ENCODE results near the gene RASSF5.
"Not testable (repeated sequence)": the region's sequence is repeated elsewhere in the genome, so short reads cannot be mapped to it uniquely, and the experiment has no call there.

RASSF5 gene

DNA sequence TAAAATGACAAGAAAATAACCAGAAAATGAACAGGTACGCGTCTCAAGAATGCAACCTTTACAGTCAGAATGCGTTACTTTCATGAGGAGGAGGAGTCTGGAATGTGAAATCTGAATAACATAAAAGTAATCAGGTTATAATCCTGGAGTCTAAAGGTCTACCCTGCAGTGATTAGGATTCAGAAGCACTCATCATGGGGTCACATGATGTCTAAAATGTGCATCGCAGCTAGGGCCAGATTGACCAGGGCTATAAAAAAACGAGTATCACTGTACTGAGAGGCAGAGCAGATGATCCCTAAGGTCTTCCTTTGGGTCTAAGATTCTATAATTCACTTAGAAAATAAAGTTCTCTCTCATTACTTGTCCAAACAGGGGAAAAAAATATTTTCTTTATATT, 97.5 kb downstream of the RASSF5 start:
- H3K9me3 Mint-ChIP-seq = no peaks in the 10 kb centered on the region
- H3K36me3 Mint-ChIP-seq = peaks cover 37 to 50% of the 10 kb centered on the region in 2 donors
- H3K27ac Mint-ChIP-seq = no peak overlapping the region
- DNase-seq (no peak), ATAC-seq (replicated peaks) (no peak)
- H3K4me3 Mint-ChIP-seq = no peak overlapping the region
- no peaks in the 10 kb centered on the region for H3K27me3 Mint-ChIP-seq
- H3K4me1 Mint-ChIP-seq = peaks cover 21 to 36% of the 10 kb centered on the region in 2 donors

DNA sequence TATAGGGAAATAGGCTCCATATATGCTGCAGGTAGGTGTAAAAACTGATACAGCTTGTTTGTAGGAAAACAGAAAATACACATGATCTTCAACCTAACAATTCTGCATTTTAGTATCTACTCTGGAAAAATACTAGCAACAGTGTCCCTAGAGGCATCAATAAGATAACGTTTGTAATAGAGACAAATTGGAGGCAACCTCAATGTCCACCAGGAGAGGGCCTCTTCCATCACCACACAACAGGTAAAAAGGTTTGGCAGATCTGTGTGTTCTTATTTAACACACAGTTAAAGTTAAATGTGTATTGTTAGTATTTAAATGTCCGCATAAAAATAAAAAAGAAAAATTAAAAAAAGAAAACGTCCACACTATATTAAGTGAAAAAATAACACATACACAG, 99.5 kb downstream of the RASSF5 start:
- Mint-ChIP-seq H3K9me3 (no peaks in the 10 kb centered on the region), H3K4me3 (no peak overlapping the region), H3K27ac (no peak overlapping the region), H3K36me3 (peaks cover 38 to 49% of the 10 kb centered on the region in 2 donors), H3K4me1 (peaks cover 31 to 53% of the 10 kb centered on the region in 2 donors), H3K27me3 (no peaks in the 10 kb centered on the region)
- DNase-seq = no peak
- ATAC-seq (replicated peaks) = no peak

DNA sequence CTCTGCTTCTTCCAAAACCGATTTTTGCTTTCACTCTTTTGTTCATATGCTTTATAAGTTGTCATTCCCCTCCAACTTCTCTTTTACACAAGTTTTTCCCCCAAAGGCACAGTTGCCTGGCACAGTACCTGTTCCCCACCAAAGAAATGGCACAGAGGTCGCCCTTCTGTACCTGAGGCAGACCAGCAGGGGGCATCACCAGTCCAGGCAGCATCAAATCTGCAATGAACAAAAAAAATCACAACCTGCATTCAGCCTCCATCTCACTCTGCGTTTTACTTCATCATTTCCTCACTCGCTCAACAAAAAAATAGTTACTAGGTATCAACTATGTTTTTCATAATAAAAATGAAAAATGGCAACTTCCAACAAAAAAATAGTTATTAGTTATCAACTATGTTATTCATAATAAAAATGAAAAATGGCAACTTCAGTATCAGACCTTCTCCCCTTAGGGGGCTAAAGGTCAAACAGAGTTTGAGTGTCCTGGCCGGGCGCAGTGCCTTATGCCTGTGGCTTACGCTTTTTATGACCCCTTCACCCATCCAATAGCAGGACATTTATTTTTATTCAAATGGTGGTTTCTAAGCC, 100.9 kb downstream of the RASSF5 start:
- H3K27me3 Mint-ChIP-seq = no peaks in the 10 kb centered on the region
- no peak for DNase-seq
- peaks cover 34 to 55% of the 10 kb centered on the region in 2 donors for H3K4me1 Mint-ChIP-seq
- no peaks in the 10 kb centered on the region for H3K9me3 Mint-ChIP-seq
- peaks cover 28 to 40% of the 10 kb centered on the region in 2 donors for H3K36me3 Mint-ChIP-seq
- H3K27ac Mint-ChIP-seq = peak overlapping the region; percentile 94
- ATAC-seq (replicated peaks) = no peak
- peak overlapping the region; percentile 5 to 70 for H3K4me3 Mint-ChIP-seq

DNA sequence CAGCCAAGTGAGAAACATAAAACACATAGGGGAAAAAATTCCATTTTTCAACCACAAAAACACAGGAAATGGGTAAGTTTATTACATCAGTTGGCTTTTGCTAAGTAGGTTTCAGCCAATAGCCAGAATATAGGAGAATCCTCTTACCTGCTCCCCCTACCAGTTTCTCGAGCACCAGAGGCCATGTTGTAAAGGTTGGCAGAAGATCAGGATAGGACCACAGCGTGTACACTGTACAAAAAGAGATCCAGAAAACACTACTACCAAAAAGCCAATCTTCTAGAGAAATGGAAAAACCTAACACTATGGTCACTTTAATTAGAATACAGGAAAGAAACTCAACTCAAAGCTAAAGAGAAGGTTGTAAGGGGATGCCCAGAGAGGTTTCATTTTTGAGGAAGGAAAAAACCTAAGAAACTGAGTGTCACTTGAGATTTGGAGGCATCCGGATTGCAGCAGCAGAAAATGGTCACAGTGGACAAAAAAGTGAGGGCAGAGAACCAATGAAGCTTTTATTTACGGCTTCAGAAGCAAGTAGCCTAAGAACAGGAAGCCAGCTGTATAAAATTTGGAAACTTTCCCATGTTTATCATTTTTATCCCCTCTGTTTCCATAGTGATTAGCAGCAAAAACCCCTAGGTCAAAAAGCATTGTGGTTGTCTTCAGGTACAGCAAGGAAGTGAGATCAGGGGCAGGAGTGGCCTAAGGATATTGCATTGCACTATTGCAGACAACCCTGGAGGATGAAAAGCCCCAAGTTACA, 102.1 kb downstream of the RASSF5 start:
- Mint-ChIP-seq H3K4me3 (peak overlapping the region; percentile 61 to 68), H3K27ac (peak overlapping the region; percentile 94), H3K36me3 (peaks cover 24 to 35% of the 10 kb centered on the region in 2 donors), H3K27me3 (no peaks in the 10 kb centered on the region), H3K9me3 (no peaks in the 10 kb centered on the region), H3K4me1 (peaks cover 34 to 55% of the 10 kb centered on the region in 2 donors)
- peak; percentile 62 to 67 for ATAC-seq (replicated peaks)
- peak; percentile 53 for DNase-seq

DNA sequence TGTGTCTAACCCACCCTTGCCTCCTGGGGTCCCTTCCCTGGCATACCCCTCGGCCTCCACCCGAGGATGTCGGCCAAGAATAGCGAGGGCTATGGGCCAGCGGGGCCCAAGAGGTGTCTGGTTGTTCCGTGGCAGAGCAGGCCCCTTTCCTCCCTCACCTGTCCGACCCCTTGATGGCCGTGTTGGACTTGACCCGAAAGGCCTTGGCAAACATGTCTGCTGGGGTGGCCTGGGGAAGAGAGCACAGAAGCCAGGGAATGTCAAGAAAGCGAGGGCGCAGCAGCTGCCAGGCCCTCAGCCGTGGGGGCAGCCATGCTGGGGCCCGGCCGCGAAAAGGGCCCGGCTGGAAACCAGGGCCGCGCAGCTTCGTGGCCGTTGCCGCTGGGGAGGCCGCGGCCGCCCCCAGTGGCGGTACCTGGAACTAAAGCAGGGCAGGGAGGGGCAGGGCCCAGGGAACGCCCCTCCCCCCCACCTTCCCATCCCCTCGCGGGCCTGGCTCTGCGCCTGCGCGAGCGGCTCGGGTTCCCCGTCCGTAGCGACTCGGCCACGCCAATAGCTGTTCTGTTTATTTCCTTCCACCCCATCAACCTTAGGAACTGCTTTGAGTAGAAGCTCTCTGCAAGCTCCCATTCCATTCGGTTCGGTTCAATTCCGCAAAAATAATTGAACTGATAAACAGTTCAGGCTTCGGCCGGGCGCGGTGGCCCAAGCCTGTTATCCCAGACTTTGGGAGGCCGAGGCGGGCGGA, 105.0 kb downstream of the RASSF5 start, which contains the start of gene EIF2D:
Gene EIF2D, minus strand, starts transcription at position 337 of the 748 bp plus-strand sequence. Its CDS starts 123 bp downstream, at position 214.
- Mint-ChIP-seq H3K4me1 (peaks cover 28 to 45% of the 10 kb centered on the region in 2 donors), H3K27me3 (no peaks in the 10 kb centered on the region), H3K9me3 (no peaks in the 10 kb centered on the region), H3K36me3 (peaks cover 16 to 23% of the 10 kb centered on the region in 2 donors), H3K4me3 (peak within 1 kb of the TSS; percentile 98), H3K27ac (peak within 1 kb of the TSS; percentile 98)
- DNase-seq (peak; percentile 92), ATAC-seq (replicated peaks) (peak; percentile 77 to 87)

DNA sequence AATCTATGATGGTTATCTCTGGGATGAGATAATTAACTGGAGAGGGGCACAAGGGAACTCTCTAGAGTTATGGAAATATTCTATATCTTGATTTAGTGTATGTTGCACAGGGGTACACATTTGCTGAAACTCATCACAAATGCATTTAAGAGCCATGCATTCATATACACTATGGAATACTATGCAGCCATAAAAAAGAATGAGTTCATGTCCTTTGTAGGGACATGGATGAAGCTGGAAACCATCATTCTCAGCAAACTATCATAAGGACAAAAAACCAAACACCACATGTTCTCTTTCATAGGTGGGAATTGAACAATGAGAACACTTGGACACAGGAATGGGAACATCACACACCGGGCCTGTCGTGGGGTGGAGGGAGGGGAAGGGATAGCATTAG, 119.1 kb downstream of the RASSF5 start:
- H3K9me3 Mint-ChIP-seq; H3K4me3 Mint-ChIP-seq; H3K4me1 Mint-ChIP-seq; ATAC-seq (replicated peaks); H3K27me3 Mint-ChIP-seq; DNase-seq; H3K27ac Mint-ChIP-seq; H3K36me3 Mint-ChIP-seq: not testable (repeated sequence)

DNA sequence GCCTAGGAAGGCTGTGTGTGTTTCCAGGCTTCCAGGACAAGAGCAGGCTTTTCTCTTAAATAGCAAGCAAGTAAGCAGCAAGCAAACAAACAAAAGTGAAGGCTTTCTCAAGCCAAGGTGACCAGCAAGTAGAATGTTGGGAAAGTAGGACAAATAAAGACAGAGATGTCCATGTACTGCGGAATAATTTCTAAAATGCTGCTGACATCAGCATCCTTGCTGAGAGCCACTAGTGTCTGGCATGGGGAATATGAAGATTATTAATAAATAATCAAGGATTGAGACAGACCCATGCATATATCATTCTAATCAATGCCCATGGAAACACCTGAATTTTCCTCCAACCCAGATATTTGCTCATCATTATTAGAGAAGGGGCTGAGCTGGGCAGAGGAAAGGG, 121.6 kb downstream of the RASSF5 start:
- H3K36me3 Mint-ChIP-seq = no peaks in the 10 kb centered on the region
- no peak overlapping the region for H3K4me3 Mint-ChIP-seq
- ATAC-seq (replicated peaks) (no peak), DNase-seq (no peak)
- H3K9me3 Mint-ChIP-seq = peaks cover 0 to 2% of the 10 kb centered on the region in 2 donors
- H3K27me3 Mint-ChIP-seq = peaks cover 9 to 21% of the 10 kb centered on the region in 2 donors
- no peak overlapping the region for H3K27ac Mint-ChIP-seq
- H3K4me1 Mint-ChIP-seq = peaks cover 0 to 4% of the 10 kb centered on the region in 2 donors

DNA sequence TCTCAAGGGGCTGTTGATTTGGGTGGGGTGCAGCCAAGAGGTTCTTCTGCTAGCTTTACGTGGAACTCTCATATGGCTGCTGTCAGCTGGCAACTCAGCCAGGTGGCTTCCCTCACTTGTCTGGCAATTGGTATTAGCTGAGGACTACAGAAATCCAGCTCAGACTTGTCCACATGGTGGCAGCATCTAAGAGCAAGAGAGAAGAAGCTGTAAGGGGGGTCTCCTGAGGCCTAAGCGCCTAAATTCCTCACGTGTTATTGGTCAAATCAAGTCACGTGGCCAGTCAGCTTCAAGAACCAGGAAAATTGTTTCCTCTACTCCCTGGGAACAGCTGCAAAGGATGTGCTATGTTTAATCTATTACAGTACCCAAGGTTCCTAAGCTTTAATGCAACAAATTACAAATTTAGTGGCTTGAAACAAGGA, 123.8 kb downstream of the RASSF5 start:
- no peak overlapping the region for H3K27ac Mint-ChIP-seq
- peaks cover 12 to 19% of the 10 kb centered on the region in 2 donors for H3K4me1 Mint-ChIP-seq

DNA sequence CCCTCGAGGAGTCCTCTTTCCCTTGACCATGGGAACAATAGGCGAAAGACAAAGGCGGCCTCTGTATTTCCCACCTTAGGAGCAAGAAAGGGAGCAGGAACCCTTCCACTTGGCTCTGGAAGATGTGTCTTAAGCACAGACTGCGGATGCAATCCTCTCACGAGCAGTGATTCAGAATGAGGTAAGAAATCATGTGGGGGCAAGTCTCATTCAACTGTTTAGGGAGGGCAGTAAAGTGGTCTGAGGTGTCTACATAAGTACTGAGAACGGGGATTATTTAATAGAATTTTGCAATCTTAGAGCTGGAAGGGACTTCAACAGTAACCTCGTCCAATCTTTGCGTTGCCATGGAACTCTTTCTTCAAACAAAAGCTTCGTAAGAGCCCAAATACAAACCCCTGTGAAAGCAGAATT, 126.4 kb downstream of the RASSF5 start:
- DNase-seq (no peak), ATAC-seq (replicated peaks) (no peak)
- Mint-ChIP-seq H3K9me3 (no peaks in the 10 kb centered on the region), H3K4me3 (no peak overlapping the region), H3K27me3 (peaks cover 9 to 16% of the 10 kb centered on the region in 2 donors), H3K4me1 (peaks cover 17 to 33% of the 10 kb centered on the region in 2 donors), H3K36me3 (no peaks in the 10 kb centered on the region), H3K27ac (peak overlapping the region; percentile 27)

More for the DNA sequence above, 123.8 kb downstream of the RASSF5 start:
- H3K9me3 Mint-ChIP-seq = peaks cover 0 to 2% of the 10 kb centered on the region in 2 donors
- H3K36me3 Mint-ChIP-seq = no peaks in the 10 kb centered on the region
- DNase-seq = peak; percentile 49
- peak; percentile 50 for ATAC-seq (replicated peaks)
- peaks cover 9 to 21% of the 10 kb centered on the region in 2 donors for H3K27me3 Mint-ChIP-seq
- no peak overlapping the region for H3K4me3 Mint-ChIP-seq

DNA sequence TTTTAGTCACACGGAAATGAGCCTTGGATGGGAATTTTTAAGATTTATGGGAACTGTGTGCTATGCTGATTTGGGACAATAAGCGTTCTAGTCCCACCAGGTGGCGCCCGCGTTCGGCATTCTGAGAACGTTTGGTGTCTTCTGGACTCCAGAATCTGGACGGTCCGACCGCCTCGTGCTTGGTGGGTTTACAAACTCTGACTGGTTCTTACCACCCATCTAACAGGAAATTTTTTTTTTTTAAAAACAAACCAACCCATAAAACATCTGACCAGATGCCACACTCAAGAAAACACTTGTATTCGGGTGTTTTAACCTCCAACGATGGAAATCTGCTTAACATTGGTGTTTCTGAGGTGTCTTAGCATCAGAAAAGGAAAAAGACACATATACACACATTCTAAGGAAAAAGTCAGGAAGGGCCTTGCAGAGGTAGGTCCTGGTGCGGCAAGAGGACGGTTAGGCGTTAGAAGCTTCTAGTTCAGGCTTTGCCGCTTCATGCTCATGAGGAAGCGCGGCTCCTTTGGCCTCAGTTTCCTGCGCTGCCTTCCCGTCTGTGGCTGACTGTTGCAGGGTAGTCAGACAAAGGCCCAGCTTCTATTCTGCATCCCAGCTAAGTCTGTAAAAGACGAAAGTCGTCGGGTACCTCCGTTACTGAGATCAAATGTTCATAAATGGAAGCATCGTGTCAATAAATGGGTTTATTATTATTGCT, 127.2 kb downstream of the RASSF5 start:
- no peak for ATAC-seq (replicated peaks)
- Mint-ChIP-seq H3K36me3 (no peaks in the 10 kb centered on the region), H3K4me3 (peak overlapping the region; percentile 87 to 95)

DNA sequence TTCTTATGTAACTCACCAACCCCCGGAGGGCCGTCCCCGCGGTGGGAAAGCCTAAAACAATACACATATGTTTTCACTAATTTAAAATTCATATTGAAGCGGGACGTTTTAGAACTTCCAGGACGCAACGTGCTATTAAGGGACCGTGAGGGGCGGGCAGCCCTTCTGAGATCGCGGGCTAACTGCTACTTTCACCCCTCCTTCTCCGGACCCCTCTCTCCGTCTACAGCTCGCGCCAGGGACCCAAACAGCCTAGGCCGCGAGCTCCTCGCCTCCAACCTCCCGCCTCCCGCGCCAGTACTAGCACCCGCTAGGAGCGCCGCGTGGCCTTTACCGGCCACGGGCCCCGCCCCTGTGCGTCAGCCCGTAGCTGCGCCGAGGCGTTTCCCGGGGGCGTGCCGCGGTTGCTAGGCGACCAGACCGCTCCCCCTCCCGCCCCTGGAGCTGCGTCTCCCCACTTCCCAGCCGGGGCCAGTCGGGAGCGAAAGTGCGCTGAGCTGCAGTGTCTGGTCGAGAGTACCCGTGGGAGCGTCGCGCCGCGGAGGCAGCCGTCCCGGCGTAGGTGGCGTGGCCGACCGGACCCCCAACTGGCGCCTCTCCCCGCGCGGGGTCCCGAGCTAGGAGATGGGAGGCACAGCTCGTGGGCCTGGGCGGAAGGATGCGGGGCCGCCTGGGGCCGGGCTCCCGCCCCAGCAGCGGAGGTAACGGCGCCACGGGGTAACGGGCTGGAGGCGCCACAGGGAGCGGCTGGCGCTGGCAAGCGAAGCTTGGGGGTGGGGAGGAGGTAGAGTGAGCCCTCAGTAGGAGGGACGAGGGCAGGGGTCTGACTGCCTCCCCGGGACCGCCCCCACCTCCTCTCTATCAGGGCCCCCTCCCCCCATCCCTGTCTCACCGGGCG, 128.0 kb downstream of the RASSF5 start, which contains the start of gene DYRK3:
Gene DYRK3, plus strand, starts transcription at position 457 of the 898 bp plus-strand sequence. Its CDS starts 168 bp downstream, at position 625.
- ATAC-seq (replicated peaks) (peak; percentile 93 to 95), DNase-seq (peak; percentile 84)
- Mint-ChIP-seq H3K4me3 (peak within 1 kb of the TSS; percentile 87 to 95), H3K9me3 (no peaks in the 10 kb centered on the region), H3K36me3 (no peaks in the 10 kb centered on the region), H3K27ac (peak within 1 kb of the TSS; percentile 90), H3K27me3 (peaks cover 9 to 14% of the 10 kb centered on the region in 2 donors), H3K4me1 (peaks cover 17 to 33% of the 10 kb centered on the region in 2 donors)

More for the DNA sequence above, 127.2 kb downstream of the RASSF5 start:
- peaks cover 17 to 33% of the 10 kb centered on the region in 2 donors for H3K4me1 Mint-ChIP-seq
- no peaks in the 10 kb centered on the region for H3K9me3 Mint-ChIP-seq
- H3K27me3 Mint-ChIP-seq = peaks cover 9 to 14% of the 10 kb centered on the region in 2 donors
- DNase-seq = peak; percentile 36
- peak overlapping the region; percentile 90 for H3K27ac Mint-ChIP-seq

DNA sequence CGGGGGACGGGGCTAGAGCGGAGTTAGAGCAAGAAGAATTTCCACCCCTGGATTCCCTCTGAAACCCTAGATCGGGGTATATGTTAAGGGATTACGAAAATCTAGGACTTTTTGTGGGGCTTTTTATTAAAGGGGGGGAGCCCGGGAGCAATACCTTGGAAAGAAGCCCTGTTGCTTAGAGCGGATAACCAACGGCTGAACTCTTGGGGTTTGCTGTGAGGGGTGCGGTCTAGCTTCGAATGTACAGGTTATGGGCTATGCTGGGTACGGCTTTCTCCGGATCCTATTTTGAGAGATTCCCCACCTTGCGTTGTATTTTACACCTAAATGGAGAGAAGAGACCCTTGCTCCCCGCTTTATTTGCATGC, 128.6 kb downstream of the RASSF5 start:
- Mint-ChIP-seq H3K27ac (no peak overlapping the region), H3K4me1 (peaks cover 17 to 33% of the 10 kb centered on the region in 2 donors), H3K9me3 (no peaks in the 10 kb centered on the region), H3K27me3 (peaks cover 9 to 14% of the 10 kb centered on the region in 2 donors), H3K36me3 (no peaks in the 10 kb centered on the region), H3K4me3 (peak overlapping the region; percentile 87 to 95)
- DNase-seq = no peak
- ATAC-seq (replicated peaks) = peak in 1 of 2 donors; percentile 11

DNA sequence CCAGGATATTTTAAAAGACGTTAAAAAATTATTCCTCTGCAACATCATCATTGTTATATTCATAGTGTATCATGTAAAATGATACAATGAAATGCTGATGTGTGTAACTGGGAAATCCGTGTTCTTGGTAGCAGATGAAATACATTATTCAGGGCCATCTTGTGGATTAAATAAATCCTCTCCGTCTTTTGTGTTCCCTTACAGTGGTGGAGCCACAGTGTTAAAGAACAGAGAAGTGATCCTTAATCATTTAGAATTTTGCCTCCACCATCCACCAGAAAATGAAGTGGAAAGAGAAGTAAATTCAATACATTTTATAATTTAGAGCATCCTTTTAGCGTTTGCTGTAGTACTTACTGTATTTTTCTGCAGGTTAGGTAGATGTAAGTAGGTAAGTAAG, 129.3 kb downstream of the RASSF5 start:
- H3K27me3 Mint-ChIP-seq = peaks cover 9 to 11% of the 10 kb centered on the region in 2 donors
- H3K9me3 Mint-ChIP-seq = no peaks in the 10 kb centered on the region
- DNase-seq (no peak), ATAC-seq (replicated peaks) (no peak)
- no peak overlapping the region for H3K4me3 Mint-ChIP-seq
- H3K27ac Mint-ChIP-seq = no peak overlapping the region
- H3K4me1 Mint-ChIP-seq = peaks cover 15 to 33% of the 10 kb centered on the region in 2 donors
- H3K36me3 Mint-ChIP-seq = no peaks in the 10 kb centered on the region

Measured in stimulated activated naive B cell treated with anti-CD40 and anti-IgM and Interleukin-4, amounts not matched to agents 10 μg/mL and 1 μg/mL and 100 μg/mL, for 72 hours (primary cell).